ENCODE results near the gene SMAP2. TPM values are rescaled to one million over a fixed set of nuclear protein-coding genes. Genes with fewer than 3 reads are reported as not detected.
"Not testable (repeated sequence)": the region's sequence is repeated elsewhere in the genome, so short reads cannot be mapped to it uniquely, and the experiment has no call there.

Gene SMAP2
- total RNA-seq, 1 donor from 2014 or later: 156 TPM

DNA sequence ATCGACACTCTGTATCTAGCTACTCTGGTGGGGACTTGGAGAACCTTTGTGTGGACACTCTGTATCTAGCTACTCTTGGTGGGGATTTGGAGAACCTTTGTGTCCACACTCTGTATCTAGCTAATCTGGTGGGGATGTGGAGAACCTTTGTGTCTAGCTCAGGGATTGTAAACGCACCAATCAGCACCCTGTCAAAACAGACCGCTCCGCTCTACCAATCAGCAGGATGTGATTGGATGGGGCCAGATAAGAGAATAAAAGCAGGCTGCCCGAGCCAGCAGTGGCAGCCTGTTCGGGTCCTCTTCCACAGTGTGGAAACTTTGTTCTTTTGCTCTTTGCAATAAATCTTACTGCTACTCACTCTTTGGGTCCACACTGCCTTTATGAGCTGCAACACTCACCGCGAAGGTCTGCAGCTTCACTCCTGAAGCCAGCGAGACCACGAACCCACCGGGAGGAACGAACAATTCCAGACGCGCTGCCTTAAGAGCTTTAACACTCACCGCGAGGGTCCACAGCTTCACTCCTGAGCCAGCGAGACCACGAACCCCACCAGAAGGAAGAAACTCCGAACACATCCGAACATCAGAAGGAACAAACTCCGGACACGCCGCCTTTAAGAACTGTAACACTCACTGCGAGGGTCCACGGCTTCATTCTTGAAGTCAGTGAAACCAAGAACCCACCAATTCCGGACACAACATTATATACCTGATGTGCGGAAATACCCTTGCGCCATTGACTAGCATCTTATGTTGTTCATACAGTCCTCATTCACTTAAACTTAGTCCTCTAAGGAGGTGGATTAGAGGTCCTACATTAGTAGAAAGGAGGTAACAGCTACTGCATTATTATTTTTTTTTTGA, 15.2 kb downstream of the SMAP2 start:
- peak; percentile 80 for DNase-seq
- peak overlapping the region; percentile 88 for H3K27ac Mint-ChIP-seq
- H3K27me3 Mint-ChIP-seq, H3K9me3 Mint-ChIP-seq: not testable (repeated sequence)
- peak overlapping the region; percentile 87 for H3K4me3 Mint-ChIP-seq
- H3K36me3 Mint-ChIP-seq (ENCODE audit: low read depth): peaks cover 46% of the 10 kb centered on the region
- peaks cover 75% of the 10 kb centered on the region for H3K4me1 Mint-ChIP-seq
- intact Hi-C loops (cut with micrococcal nuclease): loop anchor here (1.0 to 5.0 kb wide), 3 partner anchors 12 to 346 kb away; partner anchors contain the start of genes CAP1 and ZFP69B

DNA sequence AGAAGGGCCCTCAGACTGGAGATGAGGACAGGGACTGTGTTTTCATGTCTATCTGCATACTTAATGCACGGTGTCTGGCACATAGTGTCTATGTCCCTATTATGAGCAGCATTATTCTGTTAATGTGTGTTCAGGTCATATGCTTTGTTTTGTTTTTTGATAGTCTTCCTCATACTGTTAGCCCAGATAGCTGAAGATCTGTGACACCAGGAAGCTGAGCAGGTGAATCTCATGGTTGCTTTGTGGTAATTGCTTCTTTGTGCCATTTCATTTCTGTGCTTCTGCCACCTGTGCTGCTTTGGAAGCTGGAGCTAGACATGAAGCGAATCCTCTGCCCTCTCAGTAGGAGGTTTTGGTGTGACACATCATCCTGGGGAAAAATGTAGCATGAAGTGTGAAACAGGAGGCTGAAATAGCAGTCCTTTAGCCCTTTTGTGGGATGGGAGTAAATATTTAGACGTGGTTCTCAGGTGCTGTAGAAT, 15.8 kb downstream of the SMAP2 start:
- Mint-ChIP-seq H3K4me3 (peak overlapping the region; percentile 87), H3K36me3 (ENCODE audit: low read depth) (peaks cover 46% of the 10 kb centered on the region), H3K27ac (peak overlapping the region; percentile 88), H3K4me1 (peaks cover 75% of the 10 kb centered on the region), H3K27me3 (no peaks in the 10 kb centered on the region), H3K9me3 (no peaks in the 10 kb centered on the region)
- peak; percentile 75 for DNase-seq
- intact Hi-C loops (cut with micrococcal nuclease): loop anchor here (1.0 to 5.0 kb wide), 3 partner anchors 11 to 347 kb away; partner anchors contain the start of genes CAP1 and ZFP69B

DNA sequence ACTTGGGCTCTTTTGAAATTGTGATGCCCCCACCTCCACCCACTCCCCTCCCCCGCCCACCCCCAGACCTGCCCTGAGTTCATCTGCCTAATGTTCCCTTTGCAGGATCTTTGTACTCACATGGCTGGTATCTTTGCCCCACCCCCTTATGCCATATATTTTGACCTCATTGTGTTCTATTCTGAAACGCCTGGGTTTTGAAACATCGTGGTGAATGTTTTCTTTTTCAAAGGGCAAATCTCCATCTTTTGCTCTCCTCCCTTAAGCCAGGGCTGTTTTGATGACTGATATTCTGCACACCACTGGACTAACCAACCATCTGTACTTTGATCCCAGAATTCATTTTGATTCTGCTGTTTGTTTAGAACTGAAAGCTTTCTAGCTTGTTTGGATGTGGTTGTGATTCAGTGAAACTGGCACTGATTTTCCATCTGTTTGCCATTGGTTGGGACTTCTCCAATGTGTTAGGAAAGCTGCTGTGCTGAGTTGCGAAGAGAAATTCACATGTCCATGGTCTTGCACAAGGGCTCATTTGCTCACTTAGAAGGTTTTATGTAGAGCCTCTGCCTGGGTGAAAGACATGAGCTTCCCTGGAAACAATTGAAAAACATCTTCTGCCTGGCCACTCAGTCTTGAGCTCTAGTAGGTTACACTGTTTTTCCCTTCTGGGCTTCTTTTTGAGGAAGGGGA, 16.5 kb downstream of the SMAP2 start:
- DNase-seq: peak; percentile 70
- Mint-ChIP-seq H3K4me1 (peaks cover 75% of the 10 kb centered on the region), H3K36me3 (ENCODE audit: low read depth) (peaks cover 47% of the 10 kb centered on the region), H3K4me3 (peak overlapping the region; percentile 87), H3K27ac (peak overlapping the region; percentile 88), H3K27me3 (no peaks in the 10 kb centered on the region), H3K9me3 (no peaks in the 10 kb centered on the region)
- intact Hi-C loops (cut with micrococcal nuclease): loop anchor here (1.0 to 5.0 kb wide), 3 partner anchors 10 to 348 kb away; partner anchors contain the start of genes CAP1 and ZFP69B

DNA sequence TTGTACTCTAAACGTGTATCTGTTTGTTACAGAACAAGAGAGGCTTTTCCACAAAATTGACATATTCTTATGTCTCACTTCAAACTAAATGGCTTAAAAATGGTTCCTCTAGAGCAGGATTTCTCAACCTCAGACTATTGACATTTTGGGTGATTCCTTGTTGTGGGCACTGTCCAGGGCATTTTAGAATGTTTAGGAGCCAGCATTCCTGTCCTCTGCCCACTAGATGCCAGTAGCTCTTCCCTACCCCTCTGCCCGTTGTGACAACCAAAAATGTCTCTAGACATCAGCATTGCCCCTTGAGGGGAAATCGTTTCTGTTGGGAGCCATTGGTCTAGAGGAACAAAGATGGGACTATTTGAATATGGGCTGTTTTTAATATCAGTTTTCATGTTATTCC, 17.3 kb downstream of the SMAP2 start:
- Mint-ChIP-seq H3K9me3 (no peaks in the 10 kb centered on the region), H3K27me3 (no peaks in the 10 kb centered on the region), H3K4me1 (peaks cover 74% of the 10 kb centered on the region), H3K4me3 (peak overlapping the region; percentile 87), H3K27ac (peak overlapping the region; percentile 88), H3K36me3 (ENCODE audit: low read depth) (peaks cover 49% of the 10 kb centered on the region)
- intact Hi-C loops (cut with micrococcal nuclease): no loop called here
- DNase-seq: no peak

DNA sequence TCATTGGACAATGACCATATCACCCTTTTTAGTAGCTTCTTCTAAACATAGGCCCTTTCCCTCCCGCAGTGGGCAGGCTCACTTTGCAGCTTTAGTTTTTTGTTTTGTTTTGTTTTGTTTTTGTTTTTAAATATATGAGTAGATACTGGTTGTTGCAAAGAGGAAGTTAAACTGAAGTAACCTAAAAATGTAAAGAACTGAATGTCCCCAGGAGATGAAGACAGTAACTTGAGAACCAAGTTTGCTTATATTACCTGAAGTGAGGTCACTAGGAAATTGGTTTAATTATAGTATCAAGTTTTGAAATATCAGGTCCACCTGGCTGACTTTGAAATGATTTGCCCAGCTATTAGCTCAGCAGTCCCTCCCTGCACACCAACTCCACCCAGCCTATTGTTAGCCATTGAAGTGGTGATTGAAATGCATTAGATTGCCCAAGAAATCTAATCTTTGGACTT, 18.2 kb downstream of the SMAP2 start:
- Mint-ChIP-seq H3K9me3 (no peaks in the 10 kb centered on the region), H3K4me1 (peaks cover 76% of the 10 kb centered on the region), H3K36me3 (ENCODE audit: low read depth) (peaks cover 47% of the 10 kb centered on the region), H3K27me3 (no peaks in the 10 kb centered on the region), H3K27ac (peak overlapping the region; percentile 88), H3K4me3 (peak overlapping the region; percentile 87)
- intact Hi-C loops (cut with micrococcal nuclease): no loop called here
- DNase-seq: peak; percentile 65

DNA sequence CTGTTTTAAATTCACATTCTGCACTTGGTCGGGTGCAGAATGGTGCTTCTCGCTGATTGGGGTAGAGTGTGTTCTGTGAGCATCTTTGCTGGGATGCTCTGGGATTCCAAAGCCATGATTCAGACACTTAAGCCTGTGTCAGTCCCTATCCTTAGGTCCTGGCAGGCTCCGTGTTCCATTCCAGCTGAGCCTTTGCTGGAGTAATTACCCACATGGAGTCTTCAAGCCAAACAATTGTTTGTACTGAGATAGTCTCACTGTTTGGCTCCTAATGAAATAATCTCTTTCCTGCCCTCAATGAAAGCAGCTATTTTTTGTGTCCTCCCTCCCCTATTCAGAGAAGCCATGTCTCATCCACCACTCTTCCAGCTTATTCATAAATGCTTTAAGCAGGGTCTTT, 18.7 kb downstream of the SMAP2 start:
- intact Hi-C loops (cut with micrococcal nuclease): no loop called here
- peak overlapping the region; percentile 87 for H3K4me3 Mint-ChIP-seq
- no peaks in the 10 kb centered on the region for H3K9me3 Mint-ChIP-seq
- H3K27me3 Mint-ChIP-seq: no peaks in the 10 kb centered on the region
- peak overlapping the region; percentile 69 for H3K27ac Mint-ChIP-seq
- peaks cover 78% of the 10 kb centered on the region for H3K4me1 Mint-ChIP-seq
- peaks cover 52% of the 10 kb centered on the region for H3K36me3 Mint-ChIP-seq (ENCODE audit: low read depth)
- no peak for DNase-seq

DNA sequence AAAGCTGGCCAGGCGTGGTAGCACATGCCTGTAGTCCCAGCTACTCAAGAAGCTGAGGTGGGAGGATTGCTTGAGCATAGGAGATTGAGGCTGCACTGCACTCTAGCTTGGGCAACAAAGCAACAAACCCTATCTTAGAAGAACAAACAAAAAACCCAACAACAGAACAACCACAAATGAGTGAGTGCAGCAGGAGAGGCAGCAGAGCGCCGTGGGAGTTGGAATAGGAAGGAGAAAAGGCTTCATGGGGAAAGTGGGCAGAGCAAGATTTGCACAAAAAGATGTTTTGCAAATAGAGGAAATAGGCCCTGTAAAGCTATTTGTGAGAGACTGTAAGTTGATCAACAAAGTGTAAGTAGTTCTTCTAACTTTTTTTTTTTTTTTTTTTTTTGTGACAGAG, 19.6 kb downstream of the SMAP2 start:
- peaks cover 84% of the 10 kb centered on the region for H3K4me1 Mint-ChIP-seq

DNA sequence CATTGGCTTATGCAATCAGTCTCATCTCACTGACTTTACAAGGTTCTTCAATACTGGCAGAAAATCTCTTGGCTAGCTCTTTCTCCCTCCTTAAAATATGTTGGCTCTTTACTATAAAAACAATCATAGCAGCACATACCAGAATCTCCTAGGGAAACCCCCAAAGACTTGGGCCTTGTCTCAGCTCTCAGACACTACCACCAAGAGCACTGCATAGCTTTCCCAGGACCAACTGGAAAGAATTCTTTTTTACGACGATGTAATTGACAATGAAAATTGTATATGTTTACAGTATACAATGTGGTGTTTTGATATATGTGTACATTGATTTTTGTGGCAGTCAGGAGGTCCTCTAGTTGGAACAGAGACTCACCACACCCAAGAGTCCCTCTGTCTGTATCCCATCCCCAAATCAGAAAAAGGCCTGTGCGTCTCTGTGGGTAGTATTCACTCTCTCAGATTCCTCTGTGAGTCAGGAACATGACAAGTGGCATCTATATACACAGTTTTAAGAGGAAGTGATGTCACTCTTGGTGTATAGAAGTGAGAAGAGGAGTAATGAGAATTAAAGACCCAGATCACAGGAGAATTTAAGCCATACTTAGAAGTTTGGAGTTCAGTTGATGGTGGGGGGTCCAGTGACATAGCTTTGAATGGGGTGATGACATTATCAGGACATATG, 21.1 kb downstream of the SMAP2 start:
- peaks cover 51% of the 10 kb centered on the region for H3K36me3 Mint-ChIP-seq (ENCODE audit: low read depth)
- no peaks in the 10 kb centered on the region for H3K9me3 Mint-ChIP-seq
- H3K27ac Mint-ChIP-seq: peak overlapping the region; percentile 87
- no peaks in the 10 kb centered on the region for H3K27me3 Mint-ChIP-seq
- H3K4me3 Mint-ChIP-seq: peak overlapping the region; percentile 73
- H3K4me1 Mint-ChIP-seq: peaks cover 78% of the 10 kb centered on the region
- intact Hi-C loops (cut with micrococcal nuclease): loop anchor here (1.0 to 2.0 kb wide), 2 partner anchors 8 to 14 kb away; no protein-coding TSS in a partner anchor
- peak; percentile 85 for DNase-seq

More for the DNA sequence above, 19.6 kb downstream of the SMAP2 start:
- Mint-ChIP-seq H3K4me3 (peak overlapping the region; percentile 58), H3K9me3 (no peaks in the 10 kb centered on the region), H3K27ac (peak overlapping the region; percentile 87), H3K36me3 (ENCODE audit: low read depth) (peaks cover 56% of the 10 kb centered on the region), H3K27me3 (no peaks in the 10 kb centered on the region)
- peak; percentile 75 for DNase-seq
- intact Hi-C loops (cut with micrococcal nuclease): no loop called here

DNA sequence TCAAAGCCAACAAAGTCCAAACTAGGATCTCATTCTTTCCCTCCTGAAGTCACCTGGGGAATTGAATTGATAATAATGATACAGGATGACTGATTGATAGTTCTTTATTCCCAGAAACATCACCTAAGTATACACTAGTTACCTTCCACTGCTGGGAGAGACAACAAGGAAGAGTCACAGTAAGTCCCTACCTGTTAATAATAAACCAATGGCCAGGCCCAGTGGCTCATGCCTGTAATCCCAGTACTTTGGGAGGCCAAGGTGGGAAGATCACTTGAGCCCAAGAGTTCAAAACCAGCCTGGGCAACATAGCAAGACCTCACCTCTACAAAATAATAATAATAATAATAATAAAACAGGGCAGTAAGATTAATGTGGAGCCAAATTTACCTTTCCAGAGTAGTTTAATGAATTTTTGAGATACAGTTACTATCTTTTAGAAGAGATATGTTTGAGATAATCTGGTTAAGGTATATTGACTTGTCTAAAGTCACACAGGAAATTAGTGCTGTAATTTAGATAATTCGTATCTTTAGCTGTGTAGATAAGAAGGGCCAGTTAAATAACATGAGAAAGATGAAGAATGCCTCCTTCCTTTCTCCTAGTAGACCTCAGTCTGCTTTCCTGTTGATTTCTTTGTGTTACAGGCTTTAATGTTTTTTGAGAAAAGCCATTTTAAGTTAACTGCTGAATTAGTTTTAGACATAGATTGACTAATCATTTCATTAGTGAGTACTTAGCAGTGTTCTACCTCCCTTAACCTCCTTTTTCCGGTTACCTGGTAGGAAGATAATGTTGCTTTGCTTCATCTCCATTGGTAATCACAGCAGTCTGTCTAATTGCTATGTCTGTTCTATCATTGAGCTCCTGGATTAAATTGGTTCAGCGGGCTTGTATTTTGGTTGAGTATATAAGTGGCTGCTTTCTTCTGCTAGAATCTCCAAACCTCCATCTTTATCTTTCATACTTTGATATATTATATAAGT, 22.0 kb downstream of the SMAP2 start:
- peaks cover 51% of the 10 kb centered on the region for H3K36me3 Mint-ChIP-seq (ENCODE audit: low read depth)
- H3K4me3 Mint-ChIP-seq: peak overlapping the region; percentile 73
- peaks cover 80% of the 10 kb centered on the region for H3K4me1 Mint-ChIP-seq
- peak overlapping the region; percentile 87 for H3K27ac Mint-ChIP-seq
- DNase-seq: no peak
- no peaks in the 10 kb centered on the region for H3K27me3 Mint-ChIP-seq
- intact Hi-C loops (cut with micrococcal nuclease): loop anchor here (2.0 kb wide), 1 partner anchor 15 kb away; no protein-coding TSS in a partner anchor
- H3K9me3 Mint-ChIP-seq: peaks cover 3% of the 10 kb centered on the region

DNA sequence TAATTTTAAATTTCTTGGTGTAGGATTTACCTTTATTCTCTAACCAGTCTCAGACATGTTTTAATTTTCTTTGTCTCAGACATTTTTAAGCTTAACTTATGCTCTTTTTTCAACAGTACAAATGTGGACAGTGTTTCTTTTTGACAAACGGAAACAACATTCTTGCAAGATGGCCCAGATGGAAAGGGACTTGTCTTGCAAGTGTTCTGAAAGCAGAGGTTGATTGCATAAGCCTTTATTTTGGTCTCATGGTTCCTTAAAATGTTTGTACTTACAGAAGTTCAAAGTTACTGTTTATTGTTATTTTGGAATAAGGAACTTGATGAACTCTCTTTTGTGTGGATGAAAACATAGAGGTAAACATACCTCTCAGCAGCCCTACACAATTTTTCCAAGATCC, 22.9 kb downstream of the SMAP2 start:
- DNase-seq: no peak
- H3K27ac Mint-ChIP-seq: peak overlapping the region; percentile 31
- peaks cover 4% of the 10 kb centered on the region for H3K9me3 Mint-ChIP-seq
- H3K4me3 Mint-ChIP-seq: peak overlapping the region; percentile 39
- peaks cover 50% of the 10 kb centered on the region for H3K36me3 Mint-ChIP-seq (ENCODE audit: low read depth)
- no peaks in the 10 kb centered on the region for H3K27me3 Mint-ChIP-seq
- intact Hi-C loops (cut with micrococcal nuclease): no loop called here
- peaks cover 81% of the 10 kb centered on the region for H3K4me1 Mint-ChIP-seq

DNA sequence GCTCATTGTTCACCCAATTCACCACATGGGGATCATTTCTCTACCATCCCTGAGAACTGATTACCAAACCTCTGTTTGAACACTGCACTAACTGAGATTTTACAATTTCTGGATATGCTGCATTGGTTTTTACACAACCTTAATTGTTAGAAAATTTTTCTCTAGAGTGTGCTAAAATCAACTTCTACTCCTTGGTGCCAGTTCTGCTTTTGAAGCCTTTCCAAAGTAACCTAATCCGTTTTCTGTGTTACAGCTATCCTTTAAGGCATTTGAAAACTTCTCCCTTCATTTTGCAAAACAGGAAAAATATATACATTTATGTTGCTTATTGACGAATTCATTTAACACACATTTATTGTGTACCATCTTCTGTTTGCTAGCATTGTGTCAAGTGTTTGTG, 23.7 kb downstream of the SMAP2 start:
- intact Hi-C loops (cut with micrococcal nuclease): no loop called here
- Mint-ChIP-seq H3K9me3 (peaks cover 4% of the 10 kb centered on the region), H3K36me3 (ENCODE audit: low read depth) (peaks cover 51% of the 10 kb centered on the region), H3K4me1 (peaks cover 81% of the 10 kb centered on the region), H3K4me3 (peak overlapping the region; percentile 10), H3K27ac (peak overlapping the region; percentile 31), H3K27me3 (no peaks in the 10 kb centered on the region)
- DNase-seq: no peak

DNA sequence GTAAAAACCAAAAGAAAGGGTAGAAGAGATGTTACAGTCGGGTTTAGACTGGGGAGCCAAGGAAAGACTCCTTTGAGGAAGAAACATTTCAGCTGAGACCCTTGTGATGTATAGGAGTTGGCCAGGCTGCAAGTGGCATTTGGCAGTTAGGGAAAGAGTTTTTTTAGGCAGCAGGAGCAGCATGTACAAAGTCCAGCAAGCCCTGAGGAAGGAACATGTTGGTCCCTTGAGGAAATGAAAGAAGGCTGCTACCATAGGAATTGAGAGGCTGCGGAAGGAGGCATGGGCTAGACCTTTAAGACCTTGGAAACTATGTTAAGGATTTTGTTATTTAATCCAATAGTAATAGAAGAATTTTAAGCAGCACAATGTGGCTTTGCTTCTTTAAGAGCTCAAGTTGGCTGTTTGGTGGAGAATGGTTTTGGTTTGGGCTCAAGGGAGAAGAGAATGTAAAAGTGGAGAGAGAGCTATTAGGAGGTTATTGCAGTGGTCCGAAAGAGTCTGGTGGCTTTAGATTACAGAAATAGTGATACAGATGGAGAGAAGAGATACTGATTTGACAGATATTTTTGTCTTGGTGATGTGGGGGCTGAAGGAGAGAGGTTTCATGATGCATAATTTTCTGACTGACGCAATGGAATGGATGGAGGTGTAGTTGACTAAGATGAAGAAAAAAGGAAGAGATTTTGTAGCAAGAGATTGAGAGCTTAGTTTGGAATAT, 26.6 kb downstream of the SMAP2 start:
- Mint-ChIP-seq H3K36me3 (ENCODE audit: low read depth) (peaks cover 47% of the 10 kb centered on the region), H3K9me3 (peaks cover 4% of the 10 kb centered on the region)

More for the DNA sequence above, 26.6 kb downstream of the SMAP2 start:
- Mint-ChIP-seq H3K27ac (peak overlapping the region; percentile 86), H3K4me1 (peaks cover 79% of the 10 kb centered on the region), H3K27me3 (no peaks in the 10 kb centered on the region), H3K4me3 (peak overlapping the region; percentile 58)
- DNase-seq: no peak
- intact Hi-C loops (cut with micrococcal nuclease): loop anchor here (1.0 to 5.0 kb wide), 4 partner anchors 11 to 138 kb away; partner anchors contain the start of gene ZFP69B

Measured in activated CD4-positive, alpha-beta T cell treated with anti-CD3 and anti-CD28 coated beads, Interleukin-2, amount 10 ng/mL, durations not matched to agents 24 days and 14 days (primary cell).